ENCODE data around the gene STPG2. TPM values are rescaled to one million over a fixed set of nuclear protein-coding genes. Genes with fewer than 3 reads are reported as not detected.
"Not testable (repeated sequence)": the region's sequence is repeated elsewhere in the genome, so short reads cannot be mapped to it uniquely, and the experiment has no call there.

Gene STPG2
- polyA plus RNA-seq, 4 donors, result 0.38 to 0.81 (median 0.50) TPM

GRCh38 chr4:97953171-97953941 is 189.9 kb downstream of the STPG2 start:
- DNase-seq (ENCODE audit: low read depth in 4 of 4, low spot score in 2 of 4), result no peak

- no peak for DNase-seq (ENCODE audit: low read depth in 4 of 4, low spot score in 2 of 4)
These were observed 190.5 kb downstream of the STPG2 start for GRCh38 chr4:97952763-97953162.

GRCh38 chr4:97950836-97951235 is 192.4 kb downstream of the STPG2 start:
- no peak for DNase-seq (ENCODE audit: low read depth in 4 of 4, low spot score in 2 of 4)

- no peak for DNase-seq (ENCODE audit: low read depth in 4 of 4, low spot score in 2 of 4)
These were observed 200.3 kb downstream of the STPG2 start for GRCh38 chr4:97942951-97943350.

GRCh38 chr4:97942137-97942536 is 201.1 kb downstream of the STPG2 start:
- DNase-seq (ENCODE audit: low read depth in 4 of 4, low spot score in 2 of 4), result no peak

GRCh38 chr4:97938141-97938540 is 205.1 kb downstream of the STPG2 start:
- DNase-seq (ENCODE audit: low read depth in 4 of 4, low spot score in 2 of 4), result no peak

- no peak for DNase-seq (ENCODE audit: low read depth in 4 of 4, low spot score in 2 of 4)
These were observed 218.8 kb downstream of the STPG2 start for GRCh38 chr4:97924341-97924958.

GRCh38 chr4:97923096-97923495 is 220.2 kb downstream of the STPG2 start:
- no peak for DNase-seq (ENCODE audit: low read depth in 4 of 4, low spot score in 2 of 4)

- no peak for DNase-seq (ENCODE audit: low read depth in 4 of 4, low spot score in 2 of 4)
These were observed 226.2 kb downstream of the STPG2 start for GRCh38 chr4:97917115-97917514.

- no peak for DNase-seq (ENCODE audit: low read depth in 4 of 4, low spot score in 2 of 4)
These were observed 231.1 kb downstream of the STPG2 start for GRCh38 chr4:97912156-97912555.

- no peak for DNase-seq (ENCODE audit: low read depth in 4 of 4, low spot score in 2 of 4)
These were observed 231.9 kb downstream of the STPG2 start for GRCh38 chr4:97911236-97911906.

GRCh38 chr4:97910005-97910404 is 233.3 kb downstream of the STPG2 start:
- no peak for DNase-seq (ENCODE audit: low read depth in 4 of 4, low spot score in 2 of 4)

GRCh38 chr4:97903436-97904189 is 239.7 kb downstream of the STPG2 start:
- DNase-seq (ENCODE audit: low read depth in 4 of 4, low spot score in 2 of 4), result not testable (repeated sequence)

- no peak for DNase-seq (ENCODE audit: low read depth in 4 of 4, low spot score in 2 of 4)
These were observed 243.0 kb downstream of the STPG2 start for GRCh38 chr4:97900229-97900628.

- DNase-seq (ENCODE audit: low read depth in 4 of 4, low spot score in 2 of 4), result no peak
These were observed 250.5 kb downstream of the STPG2 start for GRCh38 chr4:97892592-97893266.

- DNase-seq (ENCODE audit: low read depth in 4 of 4, low spot score in 2 of 4), result no peak
These were observed 263.3 kb downstream of the STPG2 start for GRCh38 chr4:97879942-97880341.

GRCh38 chr4:97868097-97868496 is 275.2 kb downstream of the STPG2 start:
- no peak for DNase-seq (ENCODE audit: low read depth in 4 of 4, low spot score in 2 of 4)

- DNase-seq (ENCODE audit: low read depth in 4 of 4, low spot score in 2 of 4), result no peak
These were observed 275.7 kb downstream of the STPG2 start for GRCh38 chr4:97867557-97868091.

GRCh38 chr4:97866821-97867556 is 276.3 kb downstream of the STPG2 start:
- no peak for DNase-seq (ENCODE audit: low read depth in 4 of 4, low spot score in 2 of 4)
